Measurements from ENCODE around the gene IL16.

GRCh38 chr15:81321667-81322066, 125.0 kb downstream of the IL16 start:
- TF ChIP-seq CTCF (conservative IDR thresholded peaks at IDR 0.05; ENCODE audit: low read length) (no peak), EZH2phosphoT487 (IDR thresholded peaks at IDR 0.05; ENCODE audit: borderline replicate concordance, low read depth, low read length) (no peak)

Data from OCI-LY7 (cell line).